ENCODE measurements around the gene TNNT2. TPM values are rescaled to one million over a fixed set of nuclear protein-coding genes. Genes with fewer than 3 reads are reported as not detected.

Gene TNNT2
- total RNA-seq, 2 experiments from 2014 or later = not detected

- BruUV-seq (replicated peaks) = no TSS peak
- no peak overlapping the region for H2AFZ ChIP-seq (ENCODE audit: low read length)
- no peaks in the 10 kb centered on the region for H3K36me3 ChIP-seq (ENCODE audit: insufficient read depth, low read length)
- intact Hi-C loops (cut with micrococcal nuclease; ENCODE audit: unreplicated experiment) = no loop called here
- no peaks in the 10 kb centered on the region for H4K20me1 ChIP-seq (ENCODE audit: insufficient read depth, low read length)
- H3K9me2 ChIP-seq (ENCODE audit: insufficient read depth, low read length) = no peaks in the 10 kb centered on the region
- no peaks in the 10 kb centered on the region for H3K4me1 ChIP-seq (ENCODE audit: insufficient read depth, low read length, poor library complexity, severe bottlenecking)
- no peak overlapping the region for H3K4me3 ChIP-seq (ENCODE audit: low read depth, low read length, poor library complexity, severe bottlenecking)
- no peak overlapping the region for H3K27ac ChIP-seq (ENCODE audit: low read depth, low read length, poor library complexity, severe bottlenecking)
- DNase-seq (ENCODE audit: low spot score) = no peak
- POLR2A ChIA-PET = no interaction called here
- H3K79me2 ChIP-seq (ENCODE audit: insufficient read depth, low read depth, low read length) = no peaks in the 10 kb centered on the region
- CTCF ChIA-PET (ENCODE audit: unreplicated experiment) = no interaction called here
- H3K9me3 ChIP-seq (ENCODE audit: low read length) = no peaks in the 10 kb centered on the region
- no peak overlapping the region for H3K4me2 ChIP-seq (ENCODE audit: low read length)
- TF ChIP-seq EZH2phosphoT487 (IDR thresholded peaks at IDR 0.05; ENCODE audit: borderline replicate concordance, low read depth, low read length) = no peak
Measured at GRCh38 chr1:201400852-201401230, 23.4 kb upstream of the TNNT2 start.

DNA sequence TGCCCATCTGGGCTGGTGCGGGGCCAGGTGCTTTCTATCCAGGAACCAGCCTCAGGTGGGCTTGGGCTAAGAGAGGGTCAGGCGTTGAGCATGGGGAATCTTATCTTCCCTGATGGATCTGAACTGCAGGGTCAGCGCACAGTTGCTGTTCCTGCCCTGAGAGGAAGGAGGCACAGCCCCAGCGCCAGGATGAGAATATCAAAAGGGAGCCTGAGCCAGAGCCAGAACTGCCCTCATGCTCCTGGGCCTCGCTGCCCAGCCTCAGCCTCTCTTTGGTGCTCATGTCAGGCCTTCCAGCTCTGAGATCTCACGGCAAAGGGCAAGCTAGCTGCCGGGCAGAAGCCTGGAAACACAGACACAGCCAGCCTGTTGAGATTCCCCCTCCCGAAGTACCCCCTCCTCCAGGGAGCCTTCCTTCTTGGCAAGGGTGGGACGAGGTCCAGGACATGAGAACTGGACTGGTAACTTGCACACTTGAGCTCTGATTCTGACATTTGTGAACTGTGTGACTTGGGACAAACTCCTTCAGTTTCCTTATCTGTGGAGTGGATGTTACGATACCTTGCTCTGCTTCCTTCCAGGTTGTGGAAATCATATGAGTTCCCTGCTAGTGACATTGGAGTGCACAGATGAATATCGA, 22.9 kb upstream of the TNNT2 start:
- CTCF ChIA-PET (ENCODE audit: unreplicated experiment) = no interaction called here
- DNase-seq (ENCODE audit: low spot score) = no peak
- Histone ChIP-seq H3K36me3 (ENCODE audit: insufficient read depth, low read length) (no peaks in the 10 kb centered on the region), H3K9me2 (ENCODE audit: insufficient read depth, low read length) (no peaks in the 10 kb centered on the region), H3K9me3 (ENCODE audit: low read length) (no peaks in the 10 kb centered on the region), H2AFZ (ENCODE audit: low read length) (no peak overlapping the region), H3K27ac (ENCODE audit: low read depth, low read length, poor library complexity, severe bottlenecking) (no peak overlapping the region), H3K4me3 (ENCODE audit: low read depth, low read length, poor library complexity, severe bottlenecking) (no peak overlapping the region), H4K20me1 (ENCODE audit: insufficient read depth, low read length) (no peaks in the 10 kb centered on the region), H3K4me2 (ENCODE audit: low read length) (no peak overlapping the region), H3K79me2 (ENCODE audit: insufficient read depth, low read depth, low read length) (no peaks in the 10 kb centered on the region), H3K4me1 (ENCODE audit: insufficient read depth, low read length, poor library complexity, severe bottlenecking) (no peaks in the 10 kb centered on the region)
- POLR2A ChIA-PET = no interaction called here
- BruUV-seq (replicated peaks) = no TSS peak
- intact Hi-C loops (cut with micrococcal nuclease; ENCODE audit: unreplicated experiment) = no loop called here
- TF ChIP-seq, protein P1, sequence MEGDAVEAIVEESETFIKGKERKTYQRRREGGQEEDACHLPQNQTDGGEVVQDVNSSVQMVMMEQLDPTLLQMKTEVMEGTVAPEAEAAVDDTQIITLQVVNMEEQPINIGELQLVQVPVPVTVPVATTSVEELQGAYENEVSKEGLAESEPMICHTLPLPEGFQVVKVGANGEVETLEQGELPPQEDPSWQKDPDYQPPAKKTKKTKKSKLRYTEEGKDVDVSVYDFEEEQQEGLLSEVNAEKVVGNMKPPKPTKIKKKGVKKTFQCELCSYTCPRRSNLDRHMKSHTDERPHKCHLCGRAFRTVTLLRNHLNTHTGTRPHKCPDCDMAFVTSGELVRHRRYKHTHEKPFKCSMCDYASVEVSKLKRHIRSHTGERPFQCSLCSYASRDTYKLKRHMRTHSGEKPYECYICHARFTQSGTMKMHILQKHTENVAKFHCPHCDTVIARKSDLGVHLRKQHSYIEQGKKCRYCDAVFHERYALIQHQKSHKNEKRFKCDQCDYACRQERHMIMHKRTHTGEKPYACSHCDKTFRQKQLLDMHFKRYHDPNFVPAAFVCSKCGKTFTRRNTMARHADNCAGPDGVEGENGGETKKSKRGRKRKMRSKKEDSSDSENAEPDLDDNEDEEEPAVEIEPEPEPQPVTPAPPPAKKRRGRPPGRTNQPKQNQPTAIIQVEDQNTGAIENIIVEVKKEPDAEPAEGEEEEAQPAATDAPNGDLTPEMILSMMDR (conservative IDR thresholded peaks at IDR 0.05; ENCODE audit: low read length) = no peak
- TF ChIP-seq EZH2phosphoT487 (IDR thresholded peaks at IDR 0.05; ENCODE audit: borderline replicate concordance, low read depth, low read length) = no peak

DNA sequence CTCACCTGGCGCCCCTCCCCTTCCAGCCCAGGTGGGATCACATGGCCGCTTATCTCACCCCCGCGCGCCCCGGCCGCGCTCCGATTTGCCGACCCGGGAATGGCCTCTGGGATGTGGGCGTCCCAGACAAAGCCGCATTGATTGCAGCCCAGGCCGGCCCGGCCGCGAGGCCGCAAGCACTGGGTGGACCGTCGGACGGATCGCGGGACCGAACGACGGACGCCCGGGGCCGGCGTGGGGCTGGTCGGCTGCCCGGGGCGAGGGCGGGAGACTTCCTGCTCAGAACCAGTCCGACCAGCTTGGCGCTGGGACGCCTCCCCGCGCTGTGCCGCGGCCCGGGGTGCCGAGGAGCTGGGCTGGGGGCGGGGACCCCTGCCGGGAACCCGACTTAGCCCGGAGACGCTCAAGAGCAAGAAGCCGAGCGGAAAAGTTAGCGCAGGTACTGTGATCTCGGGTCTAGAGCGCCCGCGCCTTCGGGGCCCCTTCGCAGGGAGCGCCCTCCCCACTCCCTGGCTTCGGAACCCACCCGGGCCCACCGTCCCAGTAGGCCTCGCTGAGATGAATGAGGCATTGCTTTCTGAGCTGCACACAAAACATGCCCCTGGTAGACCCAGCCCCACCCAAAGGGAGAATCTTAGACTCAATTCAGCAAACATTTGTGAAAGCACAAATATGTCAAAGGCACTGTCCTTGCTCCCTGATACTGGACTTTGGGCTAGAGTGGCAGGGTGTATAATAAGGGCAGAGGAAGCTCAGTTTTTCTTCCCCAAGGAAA, 22.1 kb upstream of the TNNT2 start:
- Histone ChIP-seq H3K9me2 (ENCODE audit: insufficient read depth, low read length) (no peaks in the 10 kb centered on the region), H4K20me1 (ENCODE audit: insufficient read depth, low read length) (no peaks in the 10 kb centered on the region), H3K4me2 (ENCODE audit: low read length) (no peak overlapping the region), H3K4me1 (ENCODE audit: insufficient read depth, low read length, poor library complexity, severe bottlenecking) (no peaks in the 10 kb centered on the region), H3K9me3 (ENCODE audit: low read length) (no peaks in the 10 kb centered on the region), H3K27ac (ENCODE audit: low read depth, low read length, poor library complexity, severe bottlenecking) (no peak overlapping the region), H2AFZ (ENCODE audit: low read length) (no peak overlapping the region), H3K36me3 (ENCODE audit: insufficient read depth, low read length) (no peaks in the 10 kb centered on the region), H3K4me3 (ENCODE audit: low read depth, low read length, poor library complexity, severe bottlenecking) (no peak overlapping the region), H3K79me2 (ENCODE audit: insufficient read depth, low read depth, low read length) (no peaks in the 10 kb centered on the region)
- DNase-seq (ENCODE audit: low spot score) = no peak
- BruUV-seq (replicated peaks) = no TSS peak
- ChIA-PET CTCF (ENCODE audit: unreplicated experiment) (no interaction called here), POLR2A (no interaction called here)
- intact Hi-C loops (cut with micrococcal nuclease; ENCODE audit: unreplicated experiment) = no loop called here
- TF ChIP-seq, protein P1 (conservative IDR thresholded peaks at IDR 0.05; ENCODE audit: low read length) = no peak
- TF ChIP-seq EZH2phosphoT487 (IDR thresholded peaks at IDR 0.05; ENCODE audit: borderline replicate concordance, low read depth, low read length) = no peak
